Stimulated activated CD8-positive, alpha-beta memory T cell treated with anti-CD3 and anti-CD28 coated beads, Interleukin-15, amount 100 ng/mL, for 24 hours (primary cell): Measurements from ENCODE around the gene GPR42.

Experiments used
- DNase-seq: peaks from one replicate; pipeline ENCODE4 v3.0.0-alpha.2; 2020; ENCODE audit warnings: low read depth

Gene GPR42, protein sequence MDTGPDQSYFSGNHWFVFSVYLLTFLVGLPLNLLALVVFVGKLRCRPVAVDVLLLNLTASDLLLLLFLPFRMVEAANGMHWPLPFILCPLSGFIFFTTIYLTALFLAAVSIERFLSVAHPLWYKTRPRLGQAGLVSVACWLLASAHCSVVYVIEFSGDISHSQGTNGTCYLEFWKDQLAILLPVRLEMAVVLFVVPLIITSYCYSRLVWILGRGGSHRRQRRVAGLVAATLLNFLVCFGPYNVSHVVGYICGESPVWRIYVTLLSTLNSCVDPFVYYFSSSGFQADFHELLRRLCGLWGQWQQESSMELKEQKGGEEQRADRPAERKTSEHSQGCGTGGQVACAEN

GRCh38 chr19:35370722-35371121 is at the start of gene GPR42:
TSS of gene GPR42 (plus strand) at chr19:35371068. CDS start at chr19:35371360, 292 bp downstream.
- DNase-seq, result no peak

DNA sequence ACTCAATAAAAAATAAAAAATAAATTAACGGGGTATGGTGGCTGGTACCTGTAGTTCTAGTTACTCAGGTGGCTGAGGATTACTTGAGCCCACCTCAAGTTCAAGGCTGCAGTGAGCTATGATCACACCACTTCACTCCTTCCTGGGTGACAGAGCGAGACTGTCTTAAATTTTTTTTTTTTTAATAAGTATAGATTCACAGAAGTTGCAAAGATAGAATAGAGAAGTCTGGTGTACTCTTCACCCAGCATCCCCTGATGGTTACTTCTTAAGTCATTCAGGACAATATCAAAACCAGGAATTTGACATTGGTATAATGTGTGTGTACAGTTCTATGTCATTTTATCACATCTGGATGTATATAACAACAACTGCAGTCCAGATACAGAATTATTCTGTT is 49.6 kb upstream of the GPR42 start:
- no peak for DNase-seq

- DNase-seq, result no peak
Measured at GRCh38 chr19:35322014-35322413, 48.9 kb upstream of the GPR42 start.

GRCh38 chr19:35327642-35328041 is 43.2 kb upstream of the GPR42 start:
- DNase-seq, result no peak

- no peak for DNase-seq
Measured at GRCh38 chr19:35328851-35329285, 42.0 kb upstream of the GPR42 start, which contains the start of gene CD22. TSS of gene CD22 (plus strand) at chr19:35329187. CDS start at chr19:35332041, 2,854 bp downstream.

DNA sequence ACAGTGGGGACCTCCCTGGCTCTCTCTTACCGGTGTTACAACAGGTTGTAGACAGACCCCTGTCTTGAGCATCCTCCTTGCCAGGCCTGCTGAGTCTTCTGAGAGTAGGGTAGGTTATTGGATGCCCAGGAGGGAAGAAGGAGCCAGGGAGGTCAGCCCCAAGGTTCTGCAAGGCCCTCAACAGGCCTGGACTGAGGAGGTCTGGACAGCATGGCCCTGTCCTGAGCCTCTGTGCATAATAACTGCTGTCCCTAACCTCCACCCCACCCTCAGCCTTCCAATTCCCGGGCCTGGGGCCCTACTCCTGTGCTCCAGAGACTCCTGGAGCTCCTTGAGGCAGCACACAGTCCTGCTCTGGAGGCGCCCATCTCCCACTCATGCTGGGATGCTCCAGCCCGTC is 41.5 kb upstream of the GPR42 start:
- no peak for DNase-seq

DNA sequence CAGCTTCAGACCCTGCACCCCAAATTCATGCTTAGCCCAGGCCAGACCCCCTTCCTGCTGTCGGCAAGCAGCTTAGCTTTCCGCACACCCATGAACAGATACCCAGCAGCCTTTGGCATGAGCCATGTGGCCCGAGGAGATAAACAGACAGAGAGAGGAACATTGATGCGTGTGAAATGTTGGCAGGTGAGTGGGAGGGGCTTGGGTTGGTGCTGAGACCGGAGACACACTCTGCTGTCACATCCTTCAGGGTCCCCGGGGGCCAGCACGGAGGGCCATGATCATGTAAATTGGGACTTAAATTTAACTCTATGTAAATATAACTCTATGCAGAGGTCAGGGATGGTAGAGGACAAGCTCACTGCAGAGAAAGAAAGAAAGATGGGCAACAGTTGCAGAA is 40.4 kb upstream of the GPR42 start:
- DNase-seq, result no peak

GRCh38 chr19:35331551-35332214 is 39.2 kb upstream of the GPR42 start:
- DNase-seq, result no peak

DNA sequence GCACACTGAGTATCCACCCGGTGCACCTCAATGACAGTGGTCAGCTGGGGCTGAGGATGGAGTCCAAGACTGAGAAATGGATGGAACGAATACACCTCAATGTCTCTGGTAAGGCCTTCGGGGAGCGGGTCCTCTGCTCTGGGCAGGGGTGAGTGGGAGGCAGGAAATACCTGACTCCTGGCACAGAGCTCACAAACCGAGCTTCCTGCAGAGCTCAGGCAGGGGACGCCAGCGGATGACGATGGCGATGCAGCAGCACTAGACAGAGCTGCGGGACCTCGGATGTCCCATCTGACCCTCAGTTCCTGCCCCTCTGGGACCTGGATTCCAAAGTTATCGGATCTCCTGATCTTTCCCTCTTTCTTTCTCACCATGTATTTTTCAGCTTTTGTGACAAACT is 38.1 kb upstream of the GPR42 start:
- DNase-seq, result no peak

GRCh38 chr19:35334144-35334753 is 36.6 kb upstream of the GPR42 start:
- no peak for DNase-seq

DNA sequence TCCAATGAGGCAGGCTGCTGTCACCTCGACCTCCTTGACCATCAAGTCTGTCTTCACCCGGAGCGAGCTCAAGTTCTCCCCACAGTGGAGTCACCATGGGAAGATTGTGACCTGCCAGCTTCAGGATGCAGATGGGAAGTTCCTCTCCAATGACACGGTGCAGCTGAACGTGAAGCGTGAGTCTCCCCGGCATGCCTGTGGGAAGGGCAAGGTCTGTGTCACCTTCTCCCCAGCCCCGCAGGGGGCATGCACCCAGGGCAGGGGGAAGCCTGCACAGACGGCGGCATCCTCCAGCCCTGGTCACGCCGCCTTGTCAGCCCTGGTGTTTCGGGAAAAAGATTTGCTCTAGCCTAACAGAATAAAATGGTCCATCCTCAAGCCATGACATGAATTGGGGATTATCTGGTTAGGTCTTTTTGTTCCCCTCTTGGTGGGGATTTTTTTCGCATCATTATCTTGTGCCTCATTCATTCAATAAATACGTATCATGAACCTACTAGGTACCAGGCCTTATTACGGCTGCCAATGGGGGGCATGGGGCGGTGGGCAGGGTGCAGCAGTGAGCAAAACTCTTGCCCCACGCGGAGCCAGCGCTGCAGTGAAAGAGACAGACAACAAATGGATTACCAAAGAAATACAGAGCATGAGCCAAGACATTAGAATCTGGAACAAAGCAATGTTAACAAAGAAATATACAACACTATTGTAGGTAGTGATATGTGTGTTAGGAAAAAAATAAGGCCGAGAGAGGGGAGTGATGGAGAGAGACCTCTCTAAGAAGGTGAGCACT is 34.5 kb upstream of the GPR42 start:
- DNase-seq, result no peak

DNA sequence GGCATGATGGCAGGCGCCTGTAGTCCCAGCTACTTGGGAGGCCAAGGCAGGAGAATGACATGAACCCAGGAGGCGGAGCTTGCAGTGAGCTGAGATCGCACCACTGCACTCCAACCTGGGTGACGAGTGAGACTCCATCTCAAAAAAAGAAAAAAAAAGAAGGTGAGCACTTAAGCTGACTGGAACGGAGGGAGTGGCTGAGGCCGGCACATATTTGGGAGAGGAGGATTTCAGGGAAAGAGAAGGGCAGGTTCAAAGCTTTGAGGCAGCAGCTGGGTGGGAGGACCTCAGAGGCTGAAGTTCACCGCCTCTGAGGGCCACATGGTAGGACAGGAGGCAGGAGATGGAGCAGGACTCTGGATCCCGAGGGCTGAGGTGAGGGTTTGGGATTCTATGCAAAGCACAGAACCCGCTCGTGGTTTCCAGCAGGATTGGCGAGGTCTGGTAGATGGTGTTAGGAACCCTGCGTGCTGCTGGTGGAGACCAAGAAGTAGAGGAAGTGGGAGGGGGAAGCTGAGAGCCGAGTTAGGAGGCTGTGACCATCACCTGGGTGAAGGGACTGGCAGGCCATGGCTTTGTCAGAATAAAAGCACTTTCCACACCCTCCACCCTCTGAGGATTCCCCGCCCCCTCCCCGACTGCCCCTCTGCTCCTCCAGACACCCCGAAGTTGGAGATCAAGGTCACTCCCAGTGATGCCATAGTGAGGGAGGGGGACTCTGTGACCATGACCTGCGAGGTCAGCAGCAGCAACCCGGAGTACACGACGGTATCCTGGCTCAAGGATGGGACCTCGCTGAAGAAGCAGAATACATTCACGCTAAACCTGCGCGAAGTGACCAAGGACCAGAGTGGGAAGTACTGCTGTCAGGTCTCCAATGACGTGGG is 33.5 kb upstream of the GPR42 start:
- DNase-seq, result no peak

GRCh38 chr19:35337984-35338296 is 32.9 kb upstream of the GPR42 start:
- DNase-seq, result no peak

DNA sequence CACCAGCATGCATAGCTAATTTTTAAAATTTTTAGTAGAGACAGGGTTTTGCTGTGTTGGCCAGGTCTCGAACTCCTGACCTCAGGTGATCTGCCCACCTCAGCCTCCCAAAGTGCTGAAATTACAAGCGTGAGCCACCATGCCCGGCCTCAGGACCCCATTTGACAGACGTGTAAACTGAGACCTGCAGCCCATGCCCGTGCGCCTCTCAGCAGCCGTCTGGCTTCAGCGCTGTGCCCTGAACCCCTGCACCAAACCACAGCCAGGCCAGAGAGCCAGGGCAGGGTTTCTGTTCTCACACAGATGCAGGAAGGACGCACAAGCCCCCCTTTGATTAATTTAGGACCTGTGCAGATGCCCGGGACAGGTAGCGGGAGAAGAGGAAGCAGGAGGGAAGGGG is 30.4 kb upstream of the GPR42 start:
- DNase-seq, result no peak

DNA sequence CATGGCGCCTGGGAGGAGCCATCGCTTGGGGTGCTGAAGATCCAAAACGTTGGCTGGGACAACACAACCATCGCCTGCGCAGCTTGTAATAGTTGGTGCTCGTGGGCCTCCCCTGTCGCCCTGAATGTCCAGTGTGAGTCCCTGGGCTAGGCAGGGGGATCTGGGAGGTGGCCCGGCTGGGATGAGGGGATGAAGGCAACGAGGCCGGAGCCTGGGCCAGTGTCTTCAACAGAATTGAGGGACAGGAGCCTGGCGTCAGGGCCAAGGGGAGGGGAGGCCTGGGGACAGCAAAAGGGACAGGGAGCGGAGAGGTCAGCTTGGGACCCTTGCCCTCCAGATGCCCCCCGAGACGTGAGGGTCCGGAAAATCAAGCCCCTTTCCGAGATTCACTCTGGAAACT is 29.9 kb upstream of the GPR42 start:
- no peak for DNase-seq

- DNase-seq, result no peak
Measured at GRCh38 chr19:35341565-35342225, 29.2 kb upstream of the GPR42 start.

DNA sequence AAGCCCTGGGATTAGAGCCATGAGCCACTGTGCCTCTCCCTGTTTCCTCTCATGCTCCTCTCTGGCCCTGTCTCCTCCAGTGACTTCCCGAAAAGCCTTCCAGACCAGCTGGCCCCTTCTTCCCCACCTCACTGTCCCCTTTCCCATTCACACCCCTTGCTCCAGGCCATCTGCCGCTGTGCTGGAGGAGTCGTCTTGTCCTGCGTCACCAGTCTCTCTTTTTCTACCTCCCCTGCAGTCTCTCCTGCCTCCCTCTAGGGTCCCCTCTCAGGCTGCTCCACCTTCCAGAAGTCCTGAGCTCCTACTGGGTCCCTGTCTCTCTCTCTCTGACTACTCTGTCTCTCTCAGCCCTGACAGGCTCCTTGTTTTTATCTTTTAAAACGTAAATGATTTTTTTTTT is 28.4 kb upstream of the GPR42 start:
- no peak for DNase-seq

DNA sequence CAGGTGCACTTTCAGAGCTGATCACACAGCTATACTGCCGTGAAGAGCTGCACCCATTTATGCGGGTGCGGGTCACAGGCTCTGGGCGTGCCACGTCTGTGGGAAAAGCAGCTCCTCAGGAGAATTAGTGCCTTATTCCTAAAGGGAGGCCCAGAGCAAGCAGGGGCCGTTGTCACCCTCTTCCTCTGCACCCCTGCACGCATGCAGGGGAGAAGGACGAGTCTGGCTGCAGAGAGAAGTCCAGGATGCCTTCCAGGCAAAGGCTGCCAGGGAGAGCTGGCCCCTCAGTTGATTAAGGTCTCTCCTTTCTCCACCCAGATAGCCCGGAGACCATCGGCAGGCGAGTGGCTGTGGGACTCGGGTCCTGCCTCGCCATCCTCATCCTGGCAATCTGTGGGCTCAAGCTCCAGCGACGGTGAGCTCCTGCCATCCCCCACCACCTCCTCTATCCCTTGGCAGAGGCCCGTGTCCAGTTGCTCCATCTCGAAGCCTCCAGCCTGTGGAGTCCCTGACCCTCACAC is 26.3 kb upstream of the GPR42 start:
- no peak for DNase-seq

GRCh38 chr19:35345671-35346111 is 25.2 kb upstream of the GPR42 start:
- DNase-seq, result no peak

GRCh38 chr19:35346193-35347052 is 24.4 kb upstream of the GPR42 start:
- DNase-seq, result no peak
